Stimulated activated memory B cell treated with anti-CD40 and anti-IgM and Interleukin-4, amounts not matched to agents 10 μg/mL and 1 μg/mL and 100 μg/mL, for 72 hours (primary cell): Measurements from ENCODE around the gene DMRTB1.
"Not testable (repeated sequence)": the region's sequence is repeated elsewhere in the genome, so short reads cannot be mapped to it uniquely, and the experiment has no call there.

ENCODE experiments used
- ATAC-seq: fragments of 150-1000 bp; cut with Tn5 transposase; 2 replicates; pipeline ENCODE4 v1.10.0; 2021
- H3K27ac Mint-ChIP-seq: one replicate; pipeline ENCODE4 v1.8.0; 2022; ENCODE audit warnings: mild to moderate bottlenecking, mixed read lengths
- H3K27me3 Mint-ChIP-seq: one replicate; pipeline ENCODE4 v1.8.0; 2022; ENCODE audit warnings: mixed read lengths
- H3K36me3 Mint-ChIP-seq: one replicate; pipeline ENCODE4 v1.8.0; 2022; ENCODE audit warnings: mixed read lengths
- H3K4me1 Mint-ChIP-seq: one replicate; pipeline ENCODE4 v1.8.0; 2022; ENCODE audit warnings: mixed read lengths
- H3K4me3 Mint-ChIP-seq: one replicate; pipeline ENCODE4 v1.8.0; 2022; ENCODE audit warnings: mild to moderate bottlenecking, moderate library complexity, mixed read lengths
- H3K9me3 Mint-ChIP-seq: one replicate; pipeline ENCODE4 v1.8.0; 2022; ENCODE audit warnings: mixed read lengths

Gene DMRTB1

GRCh38 chr1:53430261-53430660 lies 28.9 kb upstream of the DMRTB1 start:
- no peaks in the 10 kb centered on the region for H3K4me1 Mint-ChIP-seq
- H3K27ac Mint-ChIP-seq: no peak overlapping the region
- H3K9me3 Mint-ChIP-seq: peaks cover 4% of the 10 kb centered on the region
- ATAC-seq: no peak
- no peaks in the 10 kb centered on the region for H3K36me3 Mint-ChIP-seq
- peaks cover 61% of the 10 kb centered on the region for H3K27me3 Mint-ChIP-seq
- no peak overlapping the region for H3K4me3 Mint-ChIP-seq

- H3K9me3 Mint-ChIP-seq: peaks cover 4% of the 10 kb centered on the region
- no peaks in the 10 kb centered on the region for H3K36me3 Mint-ChIP-seq
- ATAC-seq: no peak
- H3K27me3 Mint-ChIP-seq: peaks cover 61% of the 10 kb centered on the region
- H3K27ac Mint-ChIP-seq: no peak overlapping the region
- H3K4me3 Mint-ChIP-seq: no peak overlapping the region
- H3K4me1 Mint-ChIP-seq: no peaks in the 10 kb centered on the region
Observed at GRCh38 chr1:53430779-53431178, 28.4 kb upstream of the DMRTB1 start.

DNA sequence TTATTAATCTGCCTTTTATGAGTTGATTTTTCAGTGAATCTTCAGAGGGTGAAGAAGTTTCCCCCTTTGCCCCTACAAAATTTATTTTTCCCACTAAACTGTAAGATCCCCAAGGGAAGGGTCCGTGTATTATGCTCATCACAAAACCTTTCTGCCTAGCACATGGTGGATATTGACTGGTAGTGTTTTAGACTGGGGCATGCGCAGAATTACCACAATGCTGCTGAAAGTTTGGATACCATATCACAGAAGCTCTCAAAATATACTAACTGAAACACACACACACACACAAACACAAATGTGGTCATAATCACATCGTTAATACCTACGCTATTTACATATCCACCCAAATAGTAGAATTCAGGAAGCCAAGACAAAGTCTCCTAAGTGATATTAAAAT lies 28.0 kb upstream of the DMRTB1 start:
- H3K4me3 Mint-ChIP-seq: no peak overlapping the region
- no peaks in the 10 kb centered on the region for H3K4me1 Mint-ChIP-seq
- H3K36me3 Mint-ChIP-seq: no peaks in the 10 kb centered on the region
- peaks cover 61% of the 10 kb centered on the region for H3K27me3 Mint-ChIP-seq
- H3K27ac Mint-ChIP-seq: no peak overlapping the region
- H3K9me3 Mint-ChIP-seq: peaks cover 4% of the 10 kb centered on the region
- no peak for ATAC-seq

DNA sequence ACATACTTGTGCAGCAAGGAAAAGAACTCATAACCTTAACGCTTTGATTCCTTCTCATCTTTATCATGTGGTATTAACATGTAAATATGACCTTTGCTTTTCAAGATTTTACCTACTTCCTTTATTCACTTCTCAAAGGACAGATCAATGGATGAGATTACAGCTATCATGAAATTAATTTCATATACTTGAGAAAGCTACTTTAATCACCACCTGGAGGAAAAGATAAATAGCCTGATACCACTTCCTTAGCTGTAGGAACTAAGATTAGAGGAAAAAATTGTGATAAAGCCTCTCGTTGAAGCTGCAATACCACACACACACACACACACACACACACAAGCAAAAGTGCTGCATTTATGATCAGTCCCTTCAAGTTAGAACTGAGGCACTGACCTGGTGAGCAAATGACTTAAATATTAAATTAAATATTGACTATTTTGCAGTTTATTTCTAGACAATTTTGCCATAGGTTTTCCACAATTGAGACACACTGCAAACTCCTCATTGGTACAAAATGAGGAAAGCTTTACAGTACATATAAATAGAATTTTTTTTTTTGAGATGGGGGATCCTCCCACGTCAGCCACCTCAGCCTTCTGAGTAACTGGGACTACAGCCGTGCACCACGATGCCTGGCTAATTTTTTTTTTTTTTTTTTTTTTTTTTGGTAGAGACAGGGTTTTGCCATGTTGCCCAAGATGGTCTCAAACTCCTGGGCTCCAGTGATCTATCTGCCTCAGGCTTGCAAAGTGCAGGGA lies 27.2 kb upstream of the DMRTB1 start:
- Mint-ChIP-seq H3K4me1 (no peaks in the 10 kb centered on the region), H3K27ac (no peak overlapping the region)

DNA sequence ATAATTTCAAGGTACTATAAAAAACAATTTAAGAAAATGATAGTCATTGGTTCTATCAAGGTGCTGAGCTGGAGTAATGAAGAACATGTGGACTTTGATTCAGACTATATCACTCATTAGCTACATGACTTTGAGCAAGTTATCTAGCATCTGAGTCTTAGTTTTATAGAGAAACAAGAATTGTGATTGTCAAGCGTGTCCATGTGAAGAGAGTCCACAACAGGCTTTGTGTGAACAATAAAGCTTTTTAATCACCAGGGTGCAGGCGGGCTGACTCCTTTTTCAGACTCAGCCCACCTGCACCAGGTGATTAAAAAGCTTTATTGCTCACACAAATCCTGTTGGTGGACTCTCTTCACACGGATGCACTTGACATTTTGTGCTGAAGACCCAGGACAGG lies 26.6 kb upstream of the DMRTB1 start:
- Mint-ChIP-seq H3K4me1 (no peaks in the 10 kb centered on the region), H3K36me3 (no peaks in the 10 kb centered on the region), H3K9me3 (peaks cover 4% of the 10 kb centered on the region), H3K4me3 (no peak overlapping the region), H3K27me3 (peaks cover 52% of the 10 kb centered on the region), H3K27ac (no peak overlapping the region)
- ATAC-seq: no peak

More for the DNA sequence above, 27.2 kb upstream of the DMRTB1 start:
- H3K36me3 Mint-ChIP-seq: no peaks in the 10 kb centered on the region
- ATAC-seq: no peak
- no peak overlapping the region for H3K4me3 Mint-ChIP-seq
- H3K9me3 Mint-ChIP-seq: peaks cover 4% of the 10 kb centered on the region
- H3K27me3 Mint-ChIP-seq: peaks cover 58% of the 10 kb centered on the region

GRCh38 chr1:53434405-53435007 lies 24.7 kb upstream of the DMRTB1 start:
- H3K9me3 Mint-ChIP-seq, H3K4me3 Mint-ChIP-seq, ATAC-seq: not testable (repeated sequence)

GRCh38 chr1:53435151-53435550 lies 24.0 kb upstream of the DMRTB1 start:
- Mint-ChIP-seq H3K9me3 (peaks cover 4% of the 10 kb centered on the region), H3K4me3 (no peak overlapping the region), H3K4me1 (no peaks in the 10 kb centered on the region), H3K36me3 (no peaks in the 10 kb centered on the region), H3K27me3 (peaks cover 41% of the 10 kb centered on the region), H3K27ac (no peak overlapping the region)
- ATAC-seq: no peak

More at GRCh38 chr1:53434405-53435007, 24.7 kb upstream of the DMRTB1 start:
- H3K27ac Mint-ChIP-seq, H3K4me1 Mint-ChIP-seq, H3K36me3 Mint-ChIP-seq: not testable (repeated sequence)
- H3K27me3 Mint-ChIP-seq: peaks cover 41% of the 10 kb centered on the region

- no peaks in the 10 kb centered on the region for H3K36me3 Mint-ChIP-seq
- H3K27me3 Mint-ChIP-seq: peaks cover 30% of the 10 kb centered on the region
- no peak overlapping the region for H3K27ac Mint-ChIP-seq
- no peak overlapping the region for H3K4me3 Mint-ChIP-seq
- ATAC-seq: no peak
- peaks cover 4% of the 10 kb centered on the region for H3K9me3 Mint-ChIP-seq
- H3K4me1 Mint-ChIP-seq: no peaks in the 10 kb centered on the region
Observed at GRCh38 chr1:53438427-53439336, 20.5 kb upstream of the DMRTB1 start.

DNA sequence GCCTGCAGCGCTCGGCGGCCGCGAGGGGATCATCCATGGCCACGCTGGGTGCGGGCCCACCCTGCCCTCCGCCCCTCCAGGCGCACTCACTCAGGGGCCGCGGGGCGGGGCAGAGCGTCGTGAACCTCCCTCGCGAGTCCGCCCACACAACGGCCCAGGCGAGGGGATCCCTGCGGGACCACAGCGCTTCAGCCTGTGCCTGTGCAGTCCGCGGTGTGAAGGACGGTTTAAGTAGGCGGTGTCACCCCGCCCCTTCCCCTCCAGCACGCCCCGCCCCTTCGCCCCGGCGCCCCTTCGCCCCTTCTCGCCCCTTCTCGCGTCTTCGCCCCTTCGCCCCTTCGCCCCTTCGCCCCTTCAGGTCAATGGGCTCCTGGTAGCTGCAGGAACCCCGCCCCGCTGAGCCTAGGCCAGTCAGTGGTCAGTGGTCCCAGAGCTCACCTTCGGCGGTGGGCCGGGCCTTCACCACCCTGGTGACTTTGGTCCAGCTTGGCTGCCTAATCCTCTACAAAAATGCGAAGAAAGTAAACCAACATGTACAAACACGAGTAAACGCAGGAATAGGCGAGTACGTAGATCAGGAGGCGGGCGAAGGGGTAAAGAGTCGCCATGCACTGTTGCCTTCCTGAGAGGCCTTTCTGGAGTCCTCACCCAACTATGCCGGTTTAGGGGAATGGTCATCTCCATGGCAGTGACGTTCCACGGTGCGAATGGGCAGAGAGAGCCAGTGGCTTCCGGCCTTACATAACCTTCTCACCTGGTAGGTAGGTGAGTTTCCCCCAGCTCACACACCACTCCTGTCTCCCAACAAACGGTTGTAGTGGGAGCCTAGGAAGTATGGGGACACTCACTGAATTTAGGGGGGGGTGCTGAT lies 19.6 kb upstream of the DMRTB1 start:
- H3K4me3 Mint-ChIP-seq: no peak overlapping the region
- H3K27me3 Mint-ChIP-seq: peaks cover 21% of the 10 kb centered on the region
- H3K4me1 Mint-ChIP-seq: no peaks in the 10 kb centered on the region
- H3K9me3 Mint-ChIP-seq: peaks cover 4% of the 10 kb centered on the region
- no peak overlapping the region for H3K27ac Mint-ChIP-seq
- peak; percentile 56 for ATAC-seq
- no peaks in the 10 kb centered on the region for H3K36me3 Mint-ChIP-seq

DNA sequence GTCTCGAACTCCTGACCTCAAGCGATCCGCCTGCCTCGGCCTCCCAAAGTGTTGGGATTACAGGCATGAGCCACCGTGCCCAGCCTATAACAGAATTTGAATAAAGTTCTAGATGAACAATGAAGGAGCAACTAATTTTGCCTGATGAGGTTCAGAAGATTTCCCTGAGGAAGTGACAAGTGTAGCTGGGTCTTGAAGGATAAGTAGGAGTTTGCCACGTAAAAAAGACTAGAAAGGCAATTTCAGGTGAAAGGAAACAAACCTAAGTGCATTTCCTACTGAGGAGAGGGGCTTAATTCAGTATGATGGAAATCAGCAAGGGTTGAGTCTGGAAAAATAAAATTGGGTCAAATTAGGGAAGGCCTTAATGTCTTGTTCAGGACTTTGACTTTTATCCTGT lies 18.6 kb upstream of the DMRTB1 start:
- Mint-ChIP-seq H3K4me1 (no peaks in the 10 kb centered on the region), H3K9me3 (no peaks in the 10 kb centered on the region), H3K36me3 (no peaks in the 10 kb centered on the region), H3K4me3 (no peak overlapping the region), H3K27me3 (peaks cover 10% of the 10 kb centered on the region), H3K27ac (no peak overlapping the region)
- no peak for ATAC-seq

DNA sequence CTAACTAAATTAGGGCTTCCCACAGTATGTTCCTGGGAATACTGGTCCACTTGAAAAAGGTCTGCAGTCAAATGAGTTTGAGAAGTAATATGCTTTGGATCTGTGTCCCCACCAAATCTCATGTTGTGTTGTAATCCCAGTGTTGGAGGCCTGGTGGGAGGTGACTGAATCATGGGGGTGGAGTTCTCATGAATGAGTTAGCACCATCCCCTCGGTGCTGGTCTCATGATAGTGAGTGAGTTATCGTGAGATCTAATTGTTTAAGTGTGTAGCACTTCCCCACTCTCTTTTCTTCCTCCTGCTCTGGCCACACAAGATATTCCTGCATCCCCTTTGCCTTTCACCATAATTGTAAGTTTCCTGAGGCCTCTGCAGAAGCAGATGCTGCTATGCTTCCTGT lies 16.9 kb upstream of the DMRTB1 start:
- Mint-ChIP-seq H3K27me3 (peaks cover 8% of the 10 kb centered on the region), H3K36me3 (no peaks in the 10 kb centered on the region), H3K4me3 (no peak overlapping the region), H3K4me1 (no peaks in the 10 kb centered on the region), H3K27ac (no peak overlapping the region), H3K9me3 (no peaks in the 10 kb centered on the region)
- no peak for ATAC-seq

DNA sequence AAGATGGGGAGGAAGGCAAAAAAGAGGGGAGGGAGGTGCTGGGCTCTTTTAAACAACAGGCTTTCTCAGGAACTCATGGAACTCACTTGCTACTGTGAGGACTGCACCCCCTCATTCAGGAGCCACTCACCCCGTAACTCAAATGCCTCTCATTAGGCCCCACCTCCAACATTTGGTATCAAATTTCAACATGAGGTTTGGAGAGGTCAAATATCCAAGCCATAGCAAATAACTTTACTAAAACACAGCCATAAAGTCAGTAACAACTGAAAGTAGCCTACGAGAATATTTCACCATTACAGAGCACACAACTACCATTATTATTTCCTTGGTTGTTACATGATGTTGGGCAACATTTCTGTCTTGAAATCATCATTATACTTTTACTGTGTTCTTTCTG lies 13.1 kb upstream of the DMRTB1 start:
- no peak for ATAC-seq
- Mint-ChIP-seq H3K4me3 (no peak overlapping the region), H3K36me3 (no peaks in the 10 kb centered on the region), H3K27me3 (peaks cover 30% of the 10 kb centered on the region), H3K9me3 (no peaks in the 10 kb centered on the region), H3K4me1 (no peaks in the 10 kb centered on the region), H3K27ac (no peak overlapping the region)

DNA sequence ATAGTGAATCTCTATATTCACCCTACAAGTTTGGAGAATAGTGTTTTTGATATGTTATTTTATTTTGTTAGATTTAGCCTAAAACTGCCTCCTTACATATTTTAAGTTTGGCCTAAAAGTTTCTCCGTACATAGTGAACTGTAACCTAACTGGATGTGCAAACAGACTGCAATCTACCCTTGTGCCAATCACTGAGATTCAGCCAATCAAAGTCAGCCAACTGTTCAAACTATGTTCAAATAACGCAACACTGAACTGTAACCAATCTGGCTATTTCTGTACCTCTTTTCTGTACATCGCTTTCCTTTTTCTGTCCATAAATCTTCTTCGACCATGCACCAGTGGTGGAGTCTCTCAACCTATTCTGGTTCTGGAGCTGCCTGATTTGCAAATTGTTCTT lies 11.8 kb upstream of the DMRTB1 start:
- Mint-ChIP-seq H3K4me1 (no peaks in the 10 kb centered on the region), H3K36me3 (no peaks in the 10 kb centered on the region), H3K27me3 (peaks cover 30% of the 10 kb centered on the region), H3K9me3 (no peaks in the 10 kb centered on the region), H3K4me3 (no peak overlapping the region), H3K27ac (no peak overlapping the region)
- no peak for ATAC-seq

GRCh38 chr1:53448241-53448841 lies 10.9 kb upstream of the DMRTB1 start:
- Mint-ChIP-seq H3K9me3 (no peaks in the 10 kb centered on the region), H3K36me3 (no peaks in the 10 kb centered on the region)

More at GRCh38 chr1:53448241-53448841, 10.9 kb upstream of the DMRTB1 start:
- Mint-ChIP-seq H3K27me3 (peaks cover 30% of the 10 kb centered on the region), H3K4me1 (no peaks in the 10 kb centered on the region), H3K4me3 (no peak overlapping the region), H3K27ac (no peak overlapping the region)
- no peak for ATAC-seq
